Measurements from ENCODE around the gene HPCA.

- TF ChIP-seq ESRRG (CRISPR knock-in tag; IDR thresholded peaks at IDR 0.05) = no peak
- no peak for TF ChIP-seq ISL1 (CRISPR knock-in tag; IDR thresholded peaks at IDR 0.05)
- no peak for TF ChIP-seq PPARA (CRISPR knock-in tag; IDR thresholded peaks at IDR 0.05; ENCODE audit: borderline replicate concordance)
- no peak for TF ChIP-seq RARB (CRISPR knock-in tag; IDR thresholded peaks at IDR 0.05)
- TF ChIP-seq POU6F1 (CRISPR knock-in tag; IDR thresholded peaks at IDR 0.05; ENCODE audit: borderline replicate concordance, low read depth) = no peak
- TF ChIP-seq ZC3H10 (CRISPR knock-in tag; IDR thresholded peaks at IDR 0.05) = no peak
- no peak for TF ChIP-seq TCF4 (CRISPR knock-in tag; IDR thresholded peaks at IDR 0.05; ENCODE audit: borderline replicate concordance)
- no peak for TF ChIP-seq OSR1 (CRISPR knock-in tag; IDR thresholded peaks at IDR 0.05)
- TF ChIP-seq TOX (CRISPR knock-in tag; IDR thresholded peaks at IDR 0.05; ENCODE audit: borderline replicate concordance) = no peak
- TF ChIP-seq ZNF565 (CRISPR knock-in tag; conservative IDR thresholded peaks at IDR 0.05; ENCODE audit: low read depth) = no peak
- no peak for TF ChIP-seq PATZ1 (CRISPR knock-in tag; IDR thresholded peaks at IDR 0.05; ENCODE audit: borderline replicate concordance)
- TF ChIP-seq SNAI2 (CRISPR knock-in tag; IDR thresholded peaks at IDR 0.05) = no peak
- no peak for TF ChIP-seq CSRNP3 (CRISPR knock-in tag; IDR thresholded peaks at IDR 0.05)
- no peak for TF ChIP-seq CREB5 (CRISPR knock-in tag; IDR thresholded peaks at IDR 0.05; ENCODE audit: low read depth)
Measured at GRCh38 chr1:32883338-32884031, 2.8 kb upstream of the HPCA start.
